Esophagus squamous epithelium (tissue), 4 donors: Measurements from ENCODE around the gene PCSK6.

ENCODE experiments used
- POLR2A ChIP-seq, 4 donors: fragments of 450-650 bp; IDR thresholded peaks; one replicate each; pipeline ENCODE4 v1.6.1; 2017; ENCODE audit warnings: antibody characterized with exemption in 4 of 4, mild to moderate bottlenecking in 4 of 4, moderate library complexity in 3 of 4
- TF ChIP-seq, protein P1 (sequence below), 6 experiments: fragments of 450-650 bp in 4 of 6; fragments of 200-600 bp in 2 of 6; sonication (generic) in 2 of 6; IDR thresholded peaks; one replicate each; pipeline ENCODE4 v1.5.1; 2016 to 2019; ENCODE audit warnings: antibody characterized with exemption in 6 of 6, mild to moderate bottlenecking in 4 of 6, moderate library complexity in 4 of 6

DNA sequence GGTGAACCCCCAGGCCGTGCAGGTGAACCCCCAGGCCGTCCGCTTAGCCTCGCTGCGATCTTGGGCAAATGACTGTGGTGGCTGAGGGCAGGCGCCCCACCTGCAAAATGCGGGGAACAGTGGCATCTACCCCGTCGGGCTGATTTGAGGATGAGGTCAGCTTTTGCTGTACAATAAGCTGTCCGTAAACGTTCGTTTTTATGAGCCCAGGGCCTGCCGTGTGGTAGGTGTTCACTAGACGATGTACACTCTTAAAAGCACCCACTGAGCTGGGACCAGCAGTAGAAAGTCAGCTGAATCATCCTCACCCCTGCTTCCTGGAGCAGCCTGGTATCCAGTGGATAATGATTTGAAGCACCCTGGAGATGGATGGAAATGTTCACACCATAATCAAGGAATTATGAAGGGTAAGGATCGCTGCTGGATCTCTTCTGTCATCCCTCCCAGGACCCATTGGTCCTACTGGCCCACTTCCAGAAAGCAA is 943 bp upstream of the PCSK6 start:
- TF ChIP-seq, protein P1, sequence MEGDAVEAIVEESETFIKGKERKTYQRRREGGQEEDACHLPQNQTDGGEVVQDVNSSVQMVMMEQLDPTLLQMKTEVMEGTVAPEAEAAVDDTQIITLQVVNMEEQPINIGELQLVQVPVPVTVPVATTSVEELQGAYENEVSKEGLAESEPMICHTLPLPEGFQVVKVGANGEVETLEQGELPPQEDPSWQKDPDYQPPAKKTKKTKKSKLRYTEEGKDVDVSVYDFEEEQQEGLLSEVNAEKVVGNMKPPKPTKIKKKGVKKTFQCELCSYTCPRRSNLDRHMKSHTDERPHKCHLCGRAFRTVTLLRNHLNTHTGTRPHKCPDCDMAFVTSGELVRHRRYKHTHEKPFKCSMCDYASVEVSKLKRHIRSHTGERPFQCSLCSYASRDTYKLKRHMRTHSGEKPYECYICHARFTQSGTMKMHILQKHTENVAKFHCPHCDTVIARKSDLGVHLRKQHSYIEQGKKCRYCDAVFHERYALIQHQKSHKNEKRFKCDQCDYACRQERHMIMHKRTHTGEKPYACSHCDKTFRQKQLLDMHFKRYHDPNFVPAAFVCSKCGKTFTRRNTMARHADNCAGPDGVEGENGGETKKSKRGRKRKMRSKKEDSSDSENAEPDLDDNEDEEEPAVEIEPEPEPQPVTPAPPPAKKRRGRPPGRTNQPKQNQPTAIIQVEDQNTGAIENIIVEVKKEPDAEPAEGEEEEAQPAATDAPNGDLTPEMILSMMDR (IDR thresholded peaks at IDR 0.05) = no peak
- TF ChIP-seq POLR2A (IDR thresholded peaks at IDR 0.05) = no peak
